CD4-positive, alpha-beta T cell treated with Interleukin-6 for 4 hours (primary cell): ENCODE data around the gene GP5.

Experiments used
- DNase-seq: peaks from one replicate; pipeline ENCODE4 v3.0.0-alpha.2; 2020; ENCODE audit warnings: mixed read lengths

Gene GP5

GRCh38 chr3:194374935-194375334 is 24.1 kb downstream of the GP5 start:
- DNase-seq: no peak

- DNase-seq: no peak
Measured at GRCh38 chr3:194373899-194374298, 25.2 kb downstream of the GP5 start.

GRCh38 chr3:194373028-194373427 is 26.0 kb downstream of the GP5 start:
- DNase-seq: no peak

- no peak for DNase-seq
Measured at GRCh38 chr3:194370753-194371152, 28.3 kb downstream of the GP5 start.

GRCh38 chr3:194369522-194370279 is 29.4 kb downstream of the GP5 start, which contains the start of gene LRRC15:
LRRC15 (minus strand) TSS chr3:194369743; CDS start chr3:194361043, 8,700 bp downstream.
- DNase-seq: peak; percentile 24

GRCh38 chr3:194368918-194369317 is 30.1 kb downstream of the GP5 start:
- DNase-seq: no peak

- no peak for DNase-seq
Measured at GRCh38 chr3:194367992-194368841, 30.8 kb downstream of the GP5 start.

- no peak for DNase-seq
Measured at GRCh38 chr3:194365978-194366490, 33.0 kb downstream of the GP5 start.

- no peak for DNase-seq
Measured at GRCh38 chr3:194365526-194365925, 33.5 kb downstream of the GP5 start.

- no peak for DNase-seq
Measured at GRCh38 chr3:194364652-194365434, 34.2 kb downstream of the GP5 start.

- DNase-seq: no peak
Measured at GRCh38 chr3:194364314-194364651, 34.8 kb downstream of the GP5 start.

GRCh38 chr3:194360568-194360967 is 38.5 kb downstream of the GP5 start:
- DNase-seq: no peak

GRCh38 chr3:194357681-194358080 is 41.4 kb downstream of the GP5 start:
- DNase-seq: no peak

- no peak for DNase-seq
Measured at GRCh38 chr3:194355379-194355778, 43.7 kb downstream of the GP5 start.

GRCh38 chr3:194354315-194354714 is 44.8 kb downstream of the GP5 start:
- DNase-seq: no peak

GRCh38 chr3:194352667-194353246 is 46.3 kb downstream of the GP5 start:
- no peak for DNase-seq

GRCh38 chr3:194351952-194352536 is 47.0 kb downstream of the GP5 start:
- DNase-seq: no peak

- DNase-seq: no peak
Measured at GRCh38 chr3:194351080-194351672, 47.9 kb downstream of the GP5 start, which contains the start of gene CPN2. CPN2 (minus strand) TSS chr3:194351328; CDS start chr3:194342702, 8,626 bp downstream.

- DNase-seq: no peak
Measured at GRCh38 chr3:194350726-194351071, 48.4 kb downstream of the GP5 start.

- no peak for DNase-seq
Measured at GRCh38 chr3:194348354-194348753, 50.7 kb downstream of the GP5 start.

GRCh38 chr3:194346621-194347020 is 52.4 kb downstream of the GP5 start:
- DNase-seq: no peak

GRCh38 chr3:194346035-194346434 is 53.0 kb downstream of the GP5 start:
- no peak for DNase-seq
